ENCODE results near the gene CFAP251.

Gene CFAP251

DNA sequence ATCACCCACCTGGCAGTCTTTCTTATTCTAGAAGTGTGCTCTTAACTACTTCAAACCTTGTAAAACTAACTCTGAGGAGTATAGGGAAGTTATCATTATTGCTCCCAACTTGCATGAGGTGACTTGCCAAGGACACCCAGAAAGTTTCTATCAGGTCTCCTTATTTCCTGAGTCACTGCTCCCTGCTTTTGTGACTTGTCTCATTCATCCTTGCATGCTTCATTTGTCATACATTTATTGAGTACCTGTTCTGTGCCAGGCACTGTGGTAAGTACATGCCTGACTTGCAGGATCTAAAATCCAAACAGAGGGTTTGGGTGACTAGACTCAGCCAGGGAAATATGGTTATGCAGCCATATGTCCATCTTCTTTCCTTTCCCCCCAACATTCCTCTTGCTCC, 25.5 kb downstream of the CFAP251 start:
- no peak for DNase-seq (ENCODE audit: low read depth, low spot score)

DNA sequence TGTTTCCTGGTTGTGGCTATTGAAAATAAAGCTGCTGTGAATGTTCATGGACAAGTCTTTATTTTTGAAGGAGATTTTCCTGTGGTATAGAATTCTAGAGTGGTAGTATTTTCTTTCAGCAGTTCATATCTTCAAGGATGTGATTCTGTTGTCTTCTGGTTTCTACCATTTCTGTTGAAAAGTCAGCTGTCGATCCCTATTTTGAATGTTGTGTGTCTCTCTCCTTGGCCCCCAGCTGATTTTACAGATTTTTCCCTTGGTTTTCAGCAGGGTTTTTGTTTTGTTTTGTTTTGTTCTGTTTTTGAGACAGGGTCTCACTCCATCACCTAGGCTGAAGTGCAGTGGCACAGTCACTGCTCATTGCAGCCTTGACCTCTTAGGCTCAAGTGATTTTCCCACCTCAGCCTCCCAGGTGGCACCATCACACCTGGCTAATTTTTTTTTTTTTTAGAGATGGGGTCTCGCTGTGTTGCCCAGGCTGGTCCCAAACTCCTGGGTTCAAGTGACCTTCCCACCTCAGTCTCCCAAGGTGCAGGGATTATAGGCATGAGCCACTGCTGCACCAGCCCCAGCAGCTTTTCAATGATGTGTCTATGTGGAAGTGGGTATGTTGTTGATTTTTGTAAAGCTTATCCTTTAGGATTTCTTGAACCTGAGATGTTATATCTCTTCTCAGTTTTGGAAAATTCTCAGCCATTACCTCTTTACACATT, 28.1 kb downstream of the CFAP251 start:
- DNase-seq (ENCODE audit: low read depth, low spot score) = no peak

DNA sequence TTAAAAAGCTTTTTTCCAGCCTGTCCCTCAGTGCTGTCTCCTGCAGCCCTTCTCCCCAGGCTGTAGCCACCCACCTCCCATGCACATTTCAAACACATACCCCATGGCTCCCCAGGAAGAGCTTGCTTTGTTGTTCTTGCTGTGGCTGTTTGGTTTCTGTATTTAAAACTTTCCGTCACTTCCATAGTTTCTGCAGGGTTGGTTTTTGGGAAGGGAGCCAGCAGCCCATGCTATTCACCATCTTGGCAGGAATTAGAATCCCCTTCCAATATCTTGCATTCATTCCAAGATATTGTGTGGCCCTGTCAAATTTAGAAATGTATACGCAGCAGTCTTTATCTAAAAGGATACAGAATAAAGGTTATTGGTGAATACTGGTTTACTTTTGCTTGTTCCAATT, 29.6 kb downstream of the CFAP251 start:
- no peak for DNase-seq (ENCODE audit: low read depth, low spot score)

DNA sequence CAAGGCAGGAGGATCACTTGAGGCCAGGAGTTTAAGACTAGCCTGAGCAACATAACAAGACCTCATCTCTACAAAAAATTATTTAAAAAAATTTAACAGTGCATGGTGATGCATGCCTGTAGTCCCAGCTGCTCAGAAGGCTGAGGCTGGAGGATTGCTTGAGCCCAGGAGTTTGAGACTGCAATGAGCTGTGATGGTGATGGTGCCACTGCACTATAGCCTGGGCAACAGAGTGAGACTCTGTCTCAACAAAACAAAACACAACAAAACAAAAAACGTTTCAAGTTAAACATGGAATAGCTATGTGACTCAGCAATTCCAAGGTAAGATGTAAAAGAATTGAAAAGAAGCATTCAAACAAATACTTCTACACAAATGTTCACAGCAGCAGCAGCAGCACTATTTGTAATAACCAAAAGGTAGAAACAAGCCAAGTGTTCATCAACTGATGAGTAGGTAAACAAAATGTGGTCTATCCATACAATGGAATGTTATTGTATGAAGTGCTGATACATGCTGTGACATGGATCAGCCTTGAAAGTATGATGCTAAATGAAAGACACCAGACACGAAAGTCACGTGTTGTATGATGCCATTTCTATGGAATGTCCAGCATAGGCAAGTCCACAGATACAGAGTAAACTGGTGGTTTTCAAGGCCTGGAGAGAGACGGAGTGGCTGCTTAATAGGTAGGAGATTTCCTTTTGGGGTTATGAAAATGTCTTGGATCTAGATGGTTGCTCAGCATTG, 31.4 kb downstream of the CFAP251 start:
- no peak for DNase-seq (ENCODE audit: low read depth, low spot score)

DNA sequence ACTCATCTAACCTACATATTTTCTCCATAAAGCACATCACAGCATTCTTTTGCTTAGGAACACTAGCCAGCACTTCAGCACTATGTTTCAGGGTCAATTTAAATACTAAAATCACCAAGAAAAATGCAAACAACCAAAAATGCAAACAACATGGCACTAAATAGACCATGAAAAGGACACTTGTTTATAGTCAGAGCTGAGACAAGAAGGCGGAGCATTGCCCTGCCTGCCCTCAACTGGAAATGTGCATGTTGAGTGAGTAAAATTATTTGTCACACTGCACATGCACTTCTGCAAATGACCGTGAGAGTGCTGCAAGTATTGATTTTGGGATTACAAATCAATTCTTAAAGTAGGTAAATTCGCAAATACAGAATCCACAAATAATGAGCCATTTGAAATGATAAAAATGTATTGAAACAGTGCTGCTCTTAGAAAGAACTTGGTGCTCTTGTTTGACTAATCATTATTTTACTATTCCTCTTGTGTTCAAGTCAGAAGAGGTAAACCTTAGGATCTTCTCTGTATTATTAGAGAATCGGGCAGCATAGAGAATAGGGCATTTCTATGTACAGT, 34.8 kb downstream of the CFAP251 start:
- no peak for DNase-seq (ENCODE audit: low read depth, low spot score)

DNA sequence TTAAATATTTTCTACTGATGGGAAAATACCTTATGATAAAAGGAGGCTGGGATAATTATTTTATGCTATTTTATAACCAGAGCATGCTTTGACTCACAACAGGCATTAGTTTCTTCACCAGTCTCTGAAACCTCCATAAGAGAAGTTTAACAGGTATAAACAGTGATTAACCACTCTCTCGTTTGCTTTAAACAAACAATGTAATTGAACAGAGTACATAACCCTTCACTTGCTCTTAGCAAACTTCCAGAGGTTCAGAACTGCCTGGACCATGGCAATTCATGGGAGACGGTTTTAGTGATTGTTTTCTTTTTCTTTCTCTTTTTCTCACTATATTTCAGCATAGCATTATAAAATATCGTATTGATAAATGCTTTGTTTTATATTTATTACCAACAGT, 35.3 kb downstream of the CFAP251 start:
- DNase-seq (ENCODE audit: low read depth, low spot score) = no peak

DNA sequence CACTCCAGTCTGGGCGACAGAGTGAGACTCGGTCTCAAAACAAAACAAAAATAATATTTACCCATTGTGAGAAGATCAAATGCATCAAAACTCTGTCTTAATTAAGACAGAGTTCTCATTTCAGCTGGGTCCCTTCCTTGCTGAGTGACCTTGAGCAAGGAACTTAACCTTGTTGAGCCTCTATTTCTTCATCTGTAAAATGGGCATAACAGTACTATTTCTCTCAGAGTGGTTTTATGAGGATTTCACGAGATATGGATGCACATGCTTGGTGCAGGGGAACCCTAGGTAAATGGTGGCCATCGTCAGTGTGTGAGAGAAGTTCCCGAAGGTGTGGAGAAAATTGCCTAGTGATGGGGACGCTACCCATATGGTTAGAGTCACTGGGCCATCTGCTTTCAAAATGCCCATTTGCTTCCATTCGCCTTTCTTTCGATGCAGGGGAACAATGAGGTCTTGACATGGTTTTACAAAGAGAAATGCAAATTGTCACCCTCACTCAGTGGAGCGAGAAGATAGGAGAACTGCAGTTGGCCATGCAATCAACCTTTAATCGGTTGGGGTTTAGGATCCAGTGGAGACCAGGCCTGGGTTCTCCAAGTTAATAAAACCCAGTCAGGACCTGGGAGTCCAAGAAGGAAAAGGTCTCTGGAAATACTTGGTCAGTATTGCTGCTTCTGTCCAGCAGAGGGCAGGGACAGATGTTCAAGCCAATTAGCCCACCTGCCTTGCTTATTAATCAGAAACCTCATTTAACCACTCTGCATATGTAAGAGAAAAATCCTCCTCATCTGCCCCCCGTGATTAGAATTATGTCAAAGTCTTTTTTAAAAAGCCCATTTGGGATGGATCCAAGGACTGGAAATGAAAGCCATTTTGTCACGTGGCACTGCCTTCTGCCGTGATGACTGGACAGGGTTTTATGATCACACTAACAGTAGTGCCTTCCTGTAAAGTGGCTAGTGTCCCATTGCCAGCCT, 37.2 kb downstream of the CFAP251 start:
- no peak for DNase-seq (ENCODE audit: low read depth, low spot score)

DNA sequence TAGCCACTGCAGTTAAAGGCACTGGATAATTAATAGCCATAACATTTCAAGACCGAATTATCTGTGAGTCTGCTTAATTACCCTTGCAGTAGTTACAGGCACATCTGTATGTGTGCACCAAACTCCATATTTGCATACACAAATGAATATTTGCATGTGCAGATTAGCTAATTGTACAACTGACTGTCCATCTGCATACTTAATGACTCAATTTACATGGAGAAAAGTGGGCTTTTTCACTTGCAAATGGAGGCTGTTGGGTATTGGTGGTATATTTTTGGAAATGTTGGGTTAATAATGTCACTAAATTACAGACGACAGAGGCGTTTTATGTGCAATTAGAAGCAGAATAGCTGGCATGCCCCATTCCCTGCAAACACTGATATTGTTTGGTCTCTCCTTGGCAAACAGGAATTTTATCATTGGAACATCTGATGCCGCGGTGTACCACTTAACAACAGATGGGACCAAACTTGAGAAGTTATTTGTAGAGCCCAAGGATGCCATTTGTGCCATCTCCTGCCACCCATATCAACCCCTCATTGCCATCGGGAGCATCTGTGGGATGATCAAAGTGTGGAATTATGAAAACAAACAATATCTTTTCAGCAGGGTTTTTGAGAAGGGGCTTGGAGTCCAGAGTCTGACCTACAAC, 39.6 kb downstream of the CFAP251 start:
- no peak for DNase-seq (ENCODE audit: low read depth, low spot score)

DNA sequence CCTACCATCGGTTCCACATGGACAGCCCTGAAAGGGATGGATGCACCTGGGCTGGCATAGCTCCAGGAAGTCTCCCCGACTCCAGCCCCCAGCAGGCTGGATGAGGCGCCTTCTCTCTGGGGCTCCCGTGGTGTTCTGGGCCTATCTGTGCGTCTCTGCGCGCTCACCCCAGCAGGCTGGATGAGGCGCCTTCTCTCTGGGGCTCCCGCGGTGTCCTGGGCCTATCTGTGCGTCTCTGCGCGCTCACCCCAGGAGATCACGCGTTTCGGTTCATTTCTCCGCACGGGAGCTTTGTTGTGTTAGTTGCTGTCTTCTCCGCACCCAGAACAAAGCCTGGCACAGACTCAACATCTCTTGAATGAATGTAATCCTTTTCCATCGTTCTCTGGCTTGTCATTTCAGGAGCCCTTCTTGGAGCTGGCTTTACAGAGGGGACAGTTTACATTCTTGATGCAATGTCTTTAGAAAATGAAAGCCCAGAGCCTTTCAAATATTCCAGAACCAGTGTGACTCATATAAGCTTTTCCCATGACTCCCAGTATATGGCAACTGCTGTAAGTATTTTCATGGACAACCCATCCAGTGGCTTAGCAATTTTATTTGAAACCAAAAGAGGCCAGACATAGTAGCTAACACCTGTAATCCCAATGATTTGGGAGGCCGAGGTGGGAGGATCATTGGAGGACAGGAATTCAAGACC, 40.3 kb downstream of the CFAP251 start:
- DNase-seq (ENCODE audit: low read depth, low spot score) = no peak

DNA sequence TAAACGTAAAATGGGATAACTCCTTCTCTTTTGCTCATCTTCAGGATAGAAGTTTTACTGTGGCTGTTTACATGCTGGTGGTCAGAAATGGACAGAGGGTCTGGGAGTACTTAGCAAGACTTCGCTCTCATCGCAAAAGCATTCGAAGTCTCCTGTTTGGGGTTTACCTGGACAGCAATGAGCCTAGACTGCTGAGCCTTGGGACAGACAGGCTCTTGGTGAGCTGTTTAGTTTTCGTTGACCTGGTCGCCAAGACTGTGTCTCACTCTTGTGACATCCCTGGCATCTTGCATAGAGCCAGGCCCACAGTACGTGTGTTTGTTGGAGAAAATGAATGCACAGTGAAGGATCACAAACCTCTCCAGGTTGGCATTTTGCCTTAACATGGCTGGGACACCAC, 42.1 kb downstream of the CFAP251 start:
- no peak for DNase-seq (ENCODE audit: low read depth, low spot score)

DNA sequence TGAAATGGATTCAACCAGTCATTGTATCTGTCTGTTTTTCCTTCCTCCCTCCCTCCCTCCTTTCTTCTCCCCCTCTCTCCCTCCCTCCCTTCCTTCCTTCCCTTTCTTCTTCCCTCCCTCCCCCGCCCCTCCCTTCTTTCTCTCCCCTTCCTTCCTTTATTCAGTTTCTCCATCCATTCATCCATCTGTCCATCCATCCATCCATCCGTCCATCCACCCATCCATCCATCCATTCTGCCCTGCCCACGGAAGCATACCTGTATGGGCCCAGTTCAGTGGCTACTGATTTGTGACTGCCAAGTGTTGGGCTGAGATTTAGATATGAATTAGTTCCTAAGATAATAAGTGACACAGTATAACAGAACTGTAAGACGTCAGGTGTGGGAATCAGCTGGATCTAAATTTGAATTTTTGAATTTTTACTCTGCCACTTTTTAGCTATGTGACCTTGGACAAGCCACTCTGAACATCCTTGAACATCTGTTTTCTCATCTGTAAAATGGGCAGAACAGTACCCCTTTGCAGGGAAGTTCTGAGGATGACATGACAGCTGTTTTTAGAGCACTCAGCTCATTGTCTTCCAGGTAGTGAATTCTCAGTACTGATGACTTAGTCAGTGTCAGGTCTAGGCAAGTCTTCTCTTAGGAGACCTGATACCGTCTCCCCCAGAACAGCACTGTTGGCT, 42.9 kb downstream of the CFAP251 start:
- DNase-seq (ENCODE audit: low read depth, low spot score) = no peak

DNA sequence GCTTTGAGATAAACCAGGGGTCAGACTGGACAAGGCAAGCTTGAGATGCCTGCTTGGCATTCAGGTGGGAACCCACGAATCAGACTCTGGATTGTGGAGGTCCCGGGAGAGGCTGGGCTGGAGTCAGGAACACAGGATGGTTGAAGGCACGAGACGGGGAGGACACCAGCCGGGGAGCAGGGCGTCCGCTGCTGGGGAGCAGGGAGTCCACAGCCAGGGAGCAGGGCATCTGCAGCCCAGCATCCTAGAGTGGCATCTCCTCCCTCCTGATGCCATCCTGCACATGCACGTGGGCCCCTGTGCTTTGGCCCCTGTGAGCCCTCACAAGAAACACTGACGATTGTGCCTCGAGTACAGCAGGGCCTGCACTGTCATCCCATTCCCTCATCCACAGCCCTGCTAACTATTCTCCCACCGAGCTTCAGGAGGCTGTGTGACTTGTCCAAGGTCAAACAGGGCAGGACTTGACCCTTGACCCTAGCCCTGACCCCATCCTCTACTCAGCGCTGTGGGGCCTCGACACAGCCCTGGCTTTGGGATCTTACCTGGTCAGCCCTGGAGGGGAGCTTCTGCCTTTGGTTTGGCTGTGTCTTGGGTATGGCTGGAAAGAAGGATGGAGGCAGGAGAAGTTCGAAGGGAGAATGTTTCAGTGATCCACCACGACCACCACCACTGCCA, 45.1 kb downstream of the CFAP251 start:
- DNase-seq (ENCODE audit: low read depth, low spot score) = no peak

DNA sequence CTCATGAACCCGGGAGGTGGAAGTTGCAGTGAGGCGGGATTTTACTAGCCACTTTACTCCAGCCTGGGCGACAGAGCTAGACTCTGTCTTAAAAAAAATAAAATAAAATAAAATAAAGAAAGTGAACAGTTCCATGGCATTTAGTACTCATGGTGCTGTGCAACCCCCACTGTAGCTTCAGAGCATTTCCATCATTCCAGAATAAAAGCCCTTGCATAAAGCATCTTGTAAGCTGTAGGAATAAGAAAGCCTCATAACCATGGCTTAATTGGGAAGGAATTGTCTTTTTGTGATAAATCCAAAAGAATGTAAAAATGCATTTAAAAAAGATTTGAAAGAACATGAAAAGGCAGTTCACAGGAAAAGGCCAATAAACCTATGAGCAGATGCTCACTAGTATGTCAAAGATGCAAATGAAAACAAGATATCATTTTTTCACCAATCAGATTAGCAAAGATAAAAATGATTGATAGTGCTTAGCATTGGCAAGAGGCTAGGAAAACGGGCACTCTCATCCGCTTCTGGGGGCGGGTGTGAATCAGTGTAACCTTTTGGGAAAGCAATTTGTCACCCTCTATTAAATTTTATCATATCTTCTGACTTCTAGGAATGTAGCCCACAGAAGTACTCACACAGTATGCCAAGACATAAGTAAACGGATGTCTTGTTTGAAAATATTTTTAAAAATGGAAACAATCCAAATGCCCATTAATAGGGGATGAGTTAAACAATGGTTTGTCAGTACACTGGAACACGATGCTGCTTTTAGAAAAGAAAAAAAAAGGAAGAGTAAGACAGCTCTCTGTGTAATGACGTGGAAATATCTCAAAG, 46.6 kb downstream of the CFAP251 start:
- DNase-seq (ENCODE audit: low read depth, low spot score) = no peak

DNA sequence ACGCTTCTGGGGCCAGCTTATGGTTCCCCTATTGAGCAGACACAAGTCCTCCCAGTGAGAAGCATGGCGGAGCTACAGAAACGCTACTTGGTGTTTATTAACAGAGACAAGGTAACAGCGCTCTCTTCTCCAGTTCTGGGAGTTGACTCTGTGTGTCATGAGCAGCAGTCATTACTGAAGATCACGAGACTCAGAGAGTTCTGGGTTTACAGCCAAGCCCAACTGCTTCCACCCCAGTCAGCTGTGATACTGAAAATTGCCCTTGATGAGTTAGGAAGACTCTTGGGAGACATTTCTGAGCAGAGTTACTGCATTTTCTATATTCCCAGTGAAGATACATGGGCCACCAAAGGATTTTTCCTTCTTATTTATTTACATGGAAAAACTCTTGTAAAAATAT, 48.6 kb downstream of the CFAP251 start:
- DNase-seq (ENCODE audit: low read depth, low spot score) = no peak

DNA sequence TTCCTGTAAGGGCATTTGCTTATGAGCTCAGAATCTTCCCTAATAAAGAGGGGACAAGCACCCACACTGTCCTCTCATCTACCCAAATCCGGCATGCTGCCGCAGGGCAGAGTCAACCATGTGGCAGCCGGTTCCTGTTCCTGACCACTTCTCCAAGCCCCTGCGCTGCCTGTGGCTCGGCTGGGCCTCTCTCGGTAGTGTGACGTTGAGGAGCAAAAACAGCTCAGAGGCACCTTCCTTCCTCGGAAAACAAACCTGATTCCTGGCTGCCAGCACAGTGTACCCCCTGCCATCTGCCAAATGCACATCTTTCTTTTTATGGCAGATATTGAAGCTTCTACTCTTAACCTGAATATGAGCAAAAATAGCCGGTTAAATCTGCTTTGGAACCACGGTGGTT, 50.5 kb downstream of the CFAP251 start:
- DNase-seq (ENCODE audit: low read depth, low spot score) = no peak

DNA sequence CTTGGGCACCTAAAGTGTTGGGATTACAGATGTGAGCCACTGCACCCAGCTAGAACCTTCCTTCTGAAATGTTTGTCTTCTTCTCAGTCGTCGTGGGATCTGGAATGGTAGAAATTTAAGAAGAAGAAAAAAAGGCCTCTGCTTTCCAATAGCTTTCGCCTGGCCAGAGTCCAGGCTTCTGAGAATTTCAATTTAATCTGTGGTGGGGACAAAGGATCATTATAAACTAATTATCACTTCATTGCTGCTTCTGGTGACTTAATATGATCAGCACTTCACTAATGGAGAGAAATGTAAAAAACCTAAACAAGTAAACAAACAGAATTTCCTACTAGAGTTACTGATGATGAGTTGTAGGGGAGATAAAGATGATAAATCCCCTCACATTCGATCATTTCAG, 51.3 kb downstream of the CFAP251 start:
- DNase-seq (ENCODE audit: low read depth, low spot score) = no peak

DNA sequence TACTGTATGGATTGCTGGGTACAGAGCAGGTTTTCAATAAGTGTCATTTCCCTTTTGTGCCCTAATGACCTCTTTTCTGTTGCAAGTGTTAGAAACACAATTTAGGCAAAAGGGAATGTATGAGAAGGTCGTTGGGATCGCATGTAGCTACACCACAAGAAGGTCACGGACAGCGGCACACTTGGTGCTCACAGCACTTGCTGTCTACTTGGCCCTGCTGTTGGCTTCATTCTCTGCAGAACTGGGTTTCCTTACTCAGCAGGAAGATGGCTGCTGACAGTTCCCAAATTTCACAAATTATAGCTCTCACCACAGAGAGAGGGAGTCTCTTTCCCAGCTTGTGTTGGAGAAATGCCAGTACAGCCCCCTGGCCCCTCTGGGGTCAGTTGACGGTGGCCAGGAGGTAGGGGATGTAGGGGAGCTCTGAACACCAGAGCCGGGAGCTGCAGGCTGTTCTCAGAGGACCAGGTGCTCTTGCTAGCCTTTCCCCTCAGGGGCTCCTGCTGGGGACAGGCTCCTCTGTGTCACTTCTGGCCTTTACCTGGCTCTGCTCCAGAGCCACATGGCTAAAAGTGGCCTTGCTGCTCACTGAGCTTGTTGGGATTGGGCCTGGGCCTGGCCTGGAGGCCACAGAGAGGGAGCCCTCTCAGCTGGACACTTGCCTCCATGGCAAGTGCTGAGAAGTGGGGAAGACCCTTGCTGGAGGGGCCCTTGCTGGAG, 52.3 kb downstream of the CFAP251 start:
- DNase-seq (ENCODE audit: low read depth, low spot score) = no peak

All from activated naive CD8-positive, alpha-beta T cell treated with anti-CD3 and anti-CD28 coated beads, Interleukin-2, amount 50 U/mL, for 16 hours (primary cell).